HL-60/S4 treated with retinoic acid at 250 ng/mL for 4 days and 3 days (cell line): ENCODE measurements around the gene ATG101.

Experiments
- in situ Hi-C: fragments of 300-500 bp; cut with MboI; formaldehyde crosslinking; loops from 2 replicates; pipeline ENCODE4 v1.7.0; 2022; ENCODE audit warnings: low sequenced_read_pairs

The ATG101 gene

DNA sequence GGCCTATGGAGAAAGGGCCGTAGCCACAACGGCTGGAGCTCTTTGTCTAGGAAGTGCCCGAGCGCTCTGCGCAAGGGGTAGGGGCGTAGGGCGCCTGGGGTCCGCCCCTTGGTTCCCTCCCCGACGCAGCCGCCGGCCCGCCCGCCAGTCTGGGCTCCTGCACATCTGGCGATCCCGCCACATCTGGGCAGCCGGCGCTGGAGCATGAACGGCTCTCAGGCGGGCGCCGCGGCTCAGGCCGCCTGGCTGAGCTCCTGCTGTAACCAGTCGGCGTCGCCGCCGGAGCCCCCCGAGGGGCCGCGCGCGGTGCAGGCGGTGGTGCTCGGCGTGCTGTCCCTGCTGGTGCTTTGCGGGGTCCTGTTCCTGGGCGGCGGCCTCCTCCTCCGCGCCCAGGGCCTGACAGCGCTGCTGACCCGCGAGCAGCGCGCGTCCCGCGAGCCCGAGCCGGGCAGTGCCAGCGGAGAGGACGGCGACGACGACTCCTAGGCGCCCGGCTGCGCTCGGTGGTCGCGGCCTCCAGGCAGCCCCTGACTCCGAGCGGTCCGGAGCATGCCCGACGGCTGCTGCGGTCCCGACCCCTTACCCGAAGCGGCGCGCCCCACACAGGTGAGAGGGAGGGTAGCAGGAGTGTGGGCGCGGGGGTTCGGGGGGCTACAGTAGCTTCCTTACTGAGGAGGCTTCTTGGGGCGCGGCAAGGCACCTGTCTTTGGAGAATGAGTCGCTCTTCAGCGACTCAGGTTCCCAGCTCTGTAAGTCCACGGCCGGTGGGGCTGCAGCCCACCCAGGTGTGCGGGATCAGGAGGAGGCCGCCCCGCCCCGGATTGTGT is 10.0 kb downstream of the ATG101 start, which contains the start of gene SMIM41:
SMIM41 (plus strand) TSS at position 129 of the 827 bp plus-strand sequence; CDS start at position 205, 76 bp downstream.
- in situ Hi-C loops: loop anchor here (5.0 kb wide), 1 partner anchor 52 kb away; no protein-coding TSS in a partner anchor

- in situ Hi-C loops: loop anchor here (5.0 kb wide), 1 partner anchor 53 kb away; no protein-coding TSS in a partner anchor
These were observed 10.8 kb downstream of the ATG101 start for GRCh38 chr12:52080403-52081251.

DNA sequence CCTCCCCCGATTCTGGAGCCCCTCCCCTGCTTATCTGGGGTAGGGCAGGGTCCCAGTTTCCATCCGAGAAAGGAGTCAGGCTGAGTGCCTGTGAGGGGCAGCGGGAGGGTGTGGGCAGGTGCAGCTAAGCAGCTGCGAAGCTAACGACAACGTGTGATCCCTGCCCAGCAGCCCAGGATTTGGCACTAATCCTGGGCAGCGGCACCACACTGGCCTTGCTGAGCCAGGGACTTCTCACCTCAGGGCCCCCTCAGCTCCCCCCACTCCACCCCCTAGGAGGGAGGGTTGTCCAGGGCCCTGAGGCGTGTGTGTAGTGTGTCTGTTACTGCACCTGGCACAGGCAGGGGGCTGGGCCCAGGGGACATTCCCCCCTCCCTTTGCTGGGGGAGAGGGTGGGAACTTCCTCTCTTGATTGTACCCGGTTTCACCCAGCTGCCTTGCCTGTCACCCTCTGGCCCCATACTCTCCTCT is 11.5 kb downstream of the ATG101 start:
- in situ Hi-C loops: loop anchor here (5.0 kb wide), 1 partner anchor 54 kb away; no protein-coding TSS in a partner anchor

DNA sequence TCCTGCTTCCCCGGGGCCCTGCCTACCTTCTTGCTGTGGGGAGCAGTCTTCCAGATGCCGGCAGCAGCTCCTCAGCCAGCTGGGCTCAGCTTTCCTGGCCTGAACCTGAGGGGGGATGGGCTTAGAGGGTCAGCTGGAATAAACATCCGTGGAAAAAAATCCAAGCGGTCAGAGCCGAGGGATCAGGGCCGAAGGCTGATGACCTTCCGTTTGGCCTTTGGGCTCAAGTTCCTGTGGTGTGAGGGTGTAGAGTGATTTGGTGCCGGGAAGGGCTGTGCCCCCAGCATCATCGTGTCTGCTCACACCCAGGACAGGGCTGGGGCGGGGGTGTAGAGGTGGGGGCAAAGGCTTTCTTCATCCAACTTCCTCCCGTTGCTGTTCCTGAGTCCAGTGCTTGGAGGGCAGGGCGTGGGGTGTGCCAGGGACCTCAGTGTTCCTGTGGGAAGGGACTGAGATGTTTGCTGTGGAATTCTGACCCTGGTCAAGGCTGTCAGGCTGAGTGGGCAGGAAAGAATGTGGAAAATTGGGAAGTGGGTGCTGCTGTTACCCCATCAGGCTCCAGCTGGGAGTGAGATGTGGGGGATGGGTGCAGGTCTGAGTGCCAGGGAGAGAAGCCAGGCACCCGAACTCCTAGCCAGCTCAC is 12.4 kb downstream of the ATG101 start:
- in situ Hi-C loops: loop anchor here (5.0 kb wide), 1 partner anchor 55 kb away; no protein-coding TSS in a partner anchor

- in situ Hi-C loops: loop anchor here (5.0 kb wide), 1 partner anchor 55 kb away; no protein-coding TSS in a partner anchor
These were observed 12.8 kb downstream of the ATG101 start for GRCh38 chr12:52082669-52082987.

DNA sequence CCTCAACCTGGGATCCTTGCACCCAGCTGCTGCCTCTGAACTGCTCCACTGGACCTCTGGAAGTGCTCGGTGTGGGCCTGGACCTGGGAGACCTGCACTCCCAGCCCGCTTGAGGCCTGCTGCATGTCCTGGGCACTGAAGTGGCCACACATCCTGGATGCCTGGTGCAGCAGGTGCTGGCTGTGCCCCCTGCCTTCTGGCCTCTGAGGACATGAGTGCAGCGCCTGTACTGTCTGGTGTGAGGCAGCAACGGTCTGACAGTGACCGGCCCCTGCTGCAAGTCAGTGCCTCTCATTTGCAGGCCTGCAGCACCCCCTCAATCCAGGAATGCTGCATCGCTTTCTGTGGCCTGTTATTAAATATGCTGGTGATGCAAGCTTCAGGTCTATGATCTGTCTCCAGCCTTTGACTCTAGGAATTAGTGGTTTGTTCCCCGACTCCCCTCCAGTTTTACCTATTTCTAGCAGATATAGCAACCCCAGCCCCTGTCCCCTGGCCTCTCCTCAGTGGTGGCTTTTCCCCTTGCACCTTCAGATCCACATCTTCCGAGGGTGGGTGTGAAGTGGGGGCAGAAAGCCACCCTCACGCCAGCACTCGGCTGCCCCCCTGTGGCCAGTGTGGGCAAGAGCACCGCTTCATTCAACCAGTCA is 13.3 kb downstream of the ATG101 start:
- in situ Hi-C loops: loop anchor here (5.0 kb wide), 1 partner anchor 56 kb away; no protein-coding TSS in a partner anchor

GRCh38 chr12:52083638-52083996 is 13.8 kb downstream of the ATG101 start:
- in situ Hi-C loops: loop anchor here (5.0 kb wide), 1 partner anchor 56 kb away; no protein-coding TSS in a partner anchor

DNA sequence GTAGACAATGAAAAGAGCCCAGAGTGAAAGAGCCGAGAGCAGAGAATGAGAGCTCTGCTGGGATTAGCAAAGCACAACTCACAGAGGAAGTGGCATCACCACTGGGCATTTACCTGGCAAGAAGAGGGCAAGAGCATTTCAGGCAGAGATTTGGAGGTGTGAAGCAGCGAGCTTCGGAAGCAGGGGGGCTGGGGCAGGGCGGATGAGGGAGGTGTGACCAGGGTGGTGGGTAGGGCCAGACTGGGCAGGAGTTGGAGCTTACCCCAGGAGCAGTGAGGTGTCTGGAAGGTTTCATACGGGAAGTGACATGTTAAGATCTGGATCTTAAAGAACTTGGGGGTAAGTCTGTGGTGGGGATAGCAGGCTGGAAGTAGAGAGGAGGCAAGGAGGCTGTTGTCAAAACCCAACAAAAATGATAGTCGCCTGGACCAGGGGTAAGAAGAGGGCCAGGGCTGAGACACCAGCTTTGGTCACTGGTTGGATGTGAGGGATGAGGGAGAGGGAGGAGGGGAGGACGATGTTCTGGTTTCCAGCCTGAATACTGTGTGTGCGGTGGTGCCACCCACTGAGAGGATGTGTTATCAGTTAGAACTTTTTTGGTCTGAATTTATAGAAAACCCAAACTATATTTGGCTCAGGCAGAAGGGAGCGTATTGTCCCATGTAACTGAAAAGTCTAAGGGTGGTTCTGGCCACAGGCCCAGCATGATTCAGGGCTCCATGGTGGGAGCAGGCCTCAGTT is 14.9 kb downstream of the ATG101 start:
- in situ Hi-C loops: loop anchor here (5.0 kb wide), 1 partner anchor 57 kb away; no protein-coding TSS in a partner anchor

GRCh38 chr12:52085682-52086180 is 16.0 kb downstream of the ATG101 start:
- in situ Hi-C loops: no loop called here

DNA sequence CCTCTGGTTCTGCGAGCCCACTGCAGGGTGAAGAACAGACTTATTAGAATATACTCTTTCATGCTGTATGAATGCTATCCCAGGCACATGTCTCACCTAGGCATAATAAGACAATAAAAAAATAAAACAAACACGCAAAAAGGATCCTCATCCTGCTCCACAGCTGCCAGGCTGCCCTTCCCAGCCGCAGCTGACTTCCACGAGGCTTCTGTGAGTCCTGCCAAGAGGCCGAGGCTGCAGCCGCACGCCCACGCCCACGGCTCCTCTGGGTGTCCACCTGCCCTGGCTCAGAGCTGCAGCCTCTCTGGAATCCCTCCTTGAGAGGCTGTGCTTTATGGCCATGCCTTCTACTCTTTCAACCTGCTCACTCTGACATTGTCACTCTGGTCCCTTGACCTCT is 16.6 kb downstream of the ATG101 start:
- in situ Hi-C loops: no loop called here

- in situ Hi-C loops: no loop called here
These were observed 17.4 kb downstream of the ATG101 start for GRCh38 chr12:52086944-52087835.

DNA sequence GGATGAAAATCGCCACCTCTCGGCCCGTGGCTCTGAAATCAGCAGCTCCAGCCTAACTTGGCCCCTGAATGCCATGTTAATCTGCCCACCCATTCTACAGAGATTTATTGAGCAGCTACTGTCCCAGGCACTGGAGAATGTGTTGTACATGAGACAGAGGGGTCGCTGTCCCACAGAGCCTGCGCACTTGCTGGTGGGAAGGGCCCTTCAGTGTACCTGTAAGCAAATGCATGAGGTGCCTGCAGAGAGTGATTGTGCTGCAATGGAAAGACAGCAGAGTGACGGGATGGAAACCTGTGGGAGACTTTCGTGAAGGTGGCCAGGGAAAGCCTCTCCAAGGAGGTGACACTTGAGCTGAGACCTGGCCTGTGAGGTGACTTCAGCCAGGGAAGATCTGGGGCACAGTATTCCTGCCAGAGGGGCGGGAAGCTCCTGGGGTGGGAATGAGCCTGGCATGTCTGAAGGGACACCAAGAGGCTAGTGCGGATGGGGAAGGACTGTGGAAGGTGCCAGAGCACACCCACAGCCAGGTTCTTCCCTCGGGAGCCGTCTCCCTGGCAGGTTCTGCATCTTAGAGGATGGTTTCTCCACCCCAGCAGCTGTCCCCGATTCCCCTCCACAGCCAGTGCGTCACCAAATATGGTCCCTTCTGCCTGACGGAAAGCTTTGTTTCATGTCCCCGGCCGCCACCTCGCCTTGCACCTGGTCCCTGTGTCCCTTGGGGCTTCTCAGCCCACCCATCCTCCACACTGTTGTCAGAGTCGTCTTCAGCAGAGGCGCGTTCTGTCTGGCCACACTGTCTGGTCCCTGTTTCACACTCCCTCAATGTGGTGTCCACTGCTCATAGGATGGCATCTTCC is 18.4 kb downstream of the ATG101 start:
- in situ Hi-C loops: no loop called here

GRCh38 chr12:52089491-52089890 is 19.7 kb downstream of the ATG101 start:
- in situ Hi-C loops: no loop called here

- in situ Hi-C loops: no loop called here
These were observed 20.5 kb downstream of the ATG101 start for GRCh38 chr12:52090291-52090690.

GRCh38 chr12:52091061-52091460 is 21.3 kb downstream of the ATG101 start:
- in situ Hi-C loops: no loop called here

GRCh38 chr12:52091869-52092268 is 22.1 kb downstream of the ATG101 start:
- in situ Hi-C loops: no loop called here

- in situ Hi-C loops: no loop called here
These were observed 23.6 kb downstream of the ATG101 start for GRCh38 chr12:52093346-52093745.
